Esophagus squamous epithelium (tissue), 4 donors: ENCODE data around the gene FUT7.

Experiments used
- POLR2A ChIP-seq, 4 donors: fragments of 450-650 bp; IDR thresholded peaks; one replicate each; pipeline ENCODE4 v1.6.1; 2017; ENCODE audit warnings: antibody characterized with exemption in 4 of 4, mild to moderate bottlenecking in 4 of 4, moderate library complexity in 3 of 4
- TF ChIP-seq, protein P1 (sequence below), 6 experiments: fragments of 450-650 bp in 4 of 6; fragments of 200-600 bp in 2 of 6; sonication (generic) in 2 of 6; IDR thresholded peaks; one replicate each; pipeline ENCODE4 v1.5.1; 2016 to 2019; ENCODE audit warnings: antibody characterized with exemption in 6 of 6, mild to moderate bottlenecking in 4 of 6, moderate library complexity in 4 of 6

DNA sequence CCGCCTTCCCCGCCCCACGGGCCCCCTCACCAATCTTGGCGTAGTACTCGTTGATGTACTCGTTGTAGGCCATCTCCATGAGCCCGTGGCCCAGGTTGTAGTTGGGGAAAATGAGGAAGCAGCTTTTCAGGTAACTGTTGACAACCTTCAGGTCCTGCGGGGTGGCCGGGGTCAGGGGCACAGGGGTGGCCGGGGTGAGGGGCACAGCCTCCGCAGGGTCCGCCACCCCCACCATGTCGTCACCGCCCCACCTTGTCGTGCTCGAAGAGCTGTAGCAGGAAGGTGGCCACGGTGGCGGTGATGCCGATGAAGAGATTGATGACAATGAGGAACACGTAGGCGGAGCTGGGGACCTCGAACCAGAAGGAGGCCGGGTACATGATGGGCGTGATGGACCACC is 20.7 kb downstream of the FUT7 start:
- TF ChIP-seq, protein P1, sequence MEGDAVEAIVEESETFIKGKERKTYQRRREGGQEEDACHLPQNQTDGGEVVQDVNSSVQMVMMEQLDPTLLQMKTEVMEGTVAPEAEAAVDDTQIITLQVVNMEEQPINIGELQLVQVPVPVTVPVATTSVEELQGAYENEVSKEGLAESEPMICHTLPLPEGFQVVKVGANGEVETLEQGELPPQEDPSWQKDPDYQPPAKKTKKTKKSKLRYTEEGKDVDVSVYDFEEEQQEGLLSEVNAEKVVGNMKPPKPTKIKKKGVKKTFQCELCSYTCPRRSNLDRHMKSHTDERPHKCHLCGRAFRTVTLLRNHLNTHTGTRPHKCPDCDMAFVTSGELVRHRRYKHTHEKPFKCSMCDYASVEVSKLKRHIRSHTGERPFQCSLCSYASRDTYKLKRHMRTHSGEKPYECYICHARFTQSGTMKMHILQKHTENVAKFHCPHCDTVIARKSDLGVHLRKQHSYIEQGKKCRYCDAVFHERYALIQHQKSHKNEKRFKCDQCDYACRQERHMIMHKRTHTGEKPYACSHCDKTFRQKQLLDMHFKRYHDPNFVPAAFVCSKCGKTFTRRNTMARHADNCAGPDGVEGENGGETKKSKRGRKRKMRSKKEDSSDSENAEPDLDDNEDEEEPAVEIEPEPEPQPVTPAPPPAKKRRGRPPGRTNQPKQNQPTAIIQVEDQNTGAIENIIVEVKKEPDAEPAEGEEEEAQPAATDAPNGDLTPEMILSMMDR (IDR thresholded peaks at IDR 0.05) = no peak
- no peak for TF ChIP-seq POLR2A (IDR thresholded peaks at IDR 0.05)
